Measurements from ENCODE around the gene USP12.
"Not testable (repeated sequence)": the region's sequence is repeated elsewhere in the genome, so short reads cannot be mapped to it uniquely, and the experiment has no call there.

Gene USP12

DNA sequence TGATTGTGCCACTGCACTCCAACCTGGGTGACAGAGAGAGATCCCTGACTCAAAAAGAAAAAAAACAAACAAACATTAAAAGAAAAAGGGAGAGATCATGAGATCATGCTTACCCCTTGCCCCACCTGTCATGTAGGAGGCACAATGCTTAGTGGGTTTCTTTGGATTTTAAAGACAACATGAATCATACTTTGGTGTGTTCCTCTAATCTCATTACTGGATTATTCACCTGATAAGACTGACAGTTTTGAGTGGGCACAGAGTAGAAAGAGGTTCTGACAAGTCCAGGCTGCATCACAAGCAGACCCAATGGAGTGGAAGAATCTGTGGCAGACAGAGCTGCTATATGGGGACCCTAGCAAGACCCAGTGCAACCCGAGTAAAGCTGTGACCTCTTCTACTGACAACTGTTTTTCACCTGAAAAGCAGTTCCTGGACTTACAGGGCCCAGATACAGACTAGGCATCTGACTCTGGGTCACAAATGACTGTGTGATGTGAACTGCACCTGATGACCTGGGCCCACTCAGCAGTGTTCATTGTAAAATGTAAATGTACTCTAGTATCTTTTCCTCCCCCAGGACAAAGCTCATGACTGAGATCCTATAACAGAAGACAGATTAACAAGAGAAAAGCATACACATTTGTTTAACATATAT is 28.9 kb upstream of the USP12 start:
- Histone ChIP-seq H3K4me1 (ENCODE audit: control insufficient read depth, insufficient read depth, low read length) (peaks cover 6% of the 10 kb centered on the region), H3K27ac (ENCODE audit: low read depth, low read length) (no peak overlapping the region), H3K36me3 (ENCODE audit: control insufficient read depth, insufficient read depth, low read length) (no peaks in the 10 kb centered on the region), H3K9me3 (ENCODE audit: control insufficient read depth, insufficient read depth, low read length) (no peaks in the 10 kb centered on the region), H3K27me3 (ENCODE audit: control insufficient read depth, insufficient read depth, low read length) (no peaks in the 10 kb centered on the region), H3K4me3 (ENCODE audit: low read depth, low read length) (no peak overlapping the region), H3K9ac (ENCODE audit: low read depth, low read length) (no peak overlapping the region)

DNA sequence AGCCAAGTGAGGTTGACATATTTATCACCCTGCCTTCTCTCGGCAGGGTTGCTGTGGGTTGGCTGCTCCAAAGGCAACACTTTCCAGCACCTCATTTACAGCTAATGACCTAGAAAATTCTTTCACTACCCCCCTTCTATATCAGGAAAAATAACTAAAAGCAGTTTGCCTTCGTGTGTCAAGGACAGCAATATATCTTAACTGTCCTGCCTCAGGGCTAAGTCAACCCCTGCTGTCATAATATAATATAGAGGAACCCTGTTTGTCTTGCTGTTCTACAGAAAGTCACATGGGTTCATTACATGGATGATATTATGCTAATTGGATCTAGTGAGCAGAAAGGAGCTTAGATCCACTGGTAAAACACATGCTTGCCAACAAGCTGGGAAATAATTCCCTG is 28.1 kb upstream of the USP12 start:
- H3K9ac ChIP-seq (ENCODE audit: low read depth, low read length), result no peak overlapping the region
- H3K4me1 ChIP-seq (ENCODE audit: control insufficient read depth, insufficient read depth, low read length), result peaks cover 13% of the 10 kb centered on the region
- no peak overlapping the region for H3K27ac ChIP-seq (ENCODE audit: low read depth, low read length)
- H3K4me3 ChIP-seq (ENCODE audit: low read depth, low read length), result no peak overlapping the region
- H3K27me3 ChIP-seq (ENCODE audit: control insufficient read depth, insufficient read depth, low read length), result no peaks in the 10 kb centered on the region
- H3K36me3 ChIP-seq (ENCODE audit: control insufficient read depth, insufficient read depth, low read length), result no peaks in the 10 kb centered on the region
- H3K9me3 ChIP-seq (ENCODE audit: control insufficient read depth, insufficient read depth, low read length), result no peaks in the 10 kb centered on the region

- Histone ChIP-seq H3K9me3 (ENCODE audit: control insufficient read depth, insufficient read depth, low read length) (no peaks in the 10 kb centered on the region), H3K27ac (ENCODE audit: low read depth, low read length) (no peak overlapping the region), H3K36me3 (ENCODE audit: control insufficient read depth, insufficient read depth, low read length) (no peaks in the 10 kb centered on the region), H3K27me3 (ENCODE audit: control insufficient read depth, insufficient read depth, low read length) (no peaks in the 10 kb centered on the region), H3K4me1 (ENCODE audit: control insufficient read depth, insufficient read depth, low read length) (peaks cover 15% of the 10 kb centered on the region), H3K4me3 (ENCODE audit: low read depth, low read length) (no peak overlapping the region), H3K9ac (ENCODE audit: low read depth, low read length) (no peak overlapping the region)
Measured at GRCh38 chr13:27199211-27199610, 27.6 kb upstream of the USP12 start.

GRCh38 chr13:27194895-27195764 is 23.5 kb upstream of the USP12 start:
- H3K36me3 ChIP-seq (ENCODE audit: control insufficient read depth, insufficient read depth, low read length), result no peaks in the 10 kb centered on the region
- H3K4me3 ChIP-seq (ENCODE audit: low read depth, low read length), result no peak overlapping the region
- H3K9me3 ChIP-seq (ENCODE audit: control insufficient read depth, insufficient read depth, low read length), result no peaks in the 10 kb centered on the region
- H3K9ac ChIP-seq (ENCODE audit: low read depth, low read length), result no peak overlapping the region
- H3K27me3 ChIP-seq (ENCODE audit: control insufficient read depth, insufficient read depth, low read length), result no peaks in the 10 kb centered on the region
- peak overlapping the region; percentile 85 for H3K27ac ChIP-seq (ENCODE audit: low read depth, low read length)
- H3K4me1 ChIP-seq (ENCODE audit: control insufficient read depth, insufficient read depth, low read length), result peaks cover 17% of the 10 kb centered on the region

DNA sequence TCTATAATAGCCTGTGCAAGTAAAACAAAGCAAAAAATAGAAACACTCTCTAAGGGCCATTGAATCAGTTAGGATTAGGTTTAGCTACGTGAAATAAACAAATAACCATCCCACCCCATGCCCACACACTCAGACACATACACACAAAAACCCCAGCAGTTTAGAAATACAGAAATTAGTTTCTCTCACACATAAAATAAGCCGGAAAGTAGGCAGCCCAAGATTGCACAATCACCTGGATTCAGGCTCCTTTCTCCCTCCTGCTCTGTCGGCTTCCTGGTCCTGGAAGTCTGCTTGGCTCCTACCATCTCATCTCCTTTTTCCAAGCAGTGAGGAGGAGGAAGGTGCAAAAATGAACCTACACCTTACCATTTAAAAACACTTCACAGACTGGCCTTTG is 22.6 kb upstream of the USP12 start:
- no peak overlapping the region for H3K9ac ChIP-seq (ENCODE audit: low read depth, low read length)
- peak overlapping the region; percentile 85 for H3K27ac ChIP-seq (ENCODE audit: low read depth, low read length)
- no peaks in the 10 kb centered on the region for H3K9me3 ChIP-seq (ENCODE audit: control insufficient read depth, insufficient read depth, low read length)
- peaks cover 17% of the 10 kb centered on the region for H3K4me1 ChIP-seq (ENCODE audit: control insufficient read depth, insufficient read depth, low read length)
- no peaks in the 10 kb centered on the region for H3K36me3 ChIP-seq (ENCODE audit: control insufficient read depth, insufficient read depth, low read length)
- H3K4me3 ChIP-seq (ENCODE audit: low read depth, low read length), result no peak overlapping the region
- no peaks in the 10 kb centered on the region for H3K27me3 ChIP-seq (ENCODE audit: control insufficient read depth, insufficient read depth, low read length)

DNA sequence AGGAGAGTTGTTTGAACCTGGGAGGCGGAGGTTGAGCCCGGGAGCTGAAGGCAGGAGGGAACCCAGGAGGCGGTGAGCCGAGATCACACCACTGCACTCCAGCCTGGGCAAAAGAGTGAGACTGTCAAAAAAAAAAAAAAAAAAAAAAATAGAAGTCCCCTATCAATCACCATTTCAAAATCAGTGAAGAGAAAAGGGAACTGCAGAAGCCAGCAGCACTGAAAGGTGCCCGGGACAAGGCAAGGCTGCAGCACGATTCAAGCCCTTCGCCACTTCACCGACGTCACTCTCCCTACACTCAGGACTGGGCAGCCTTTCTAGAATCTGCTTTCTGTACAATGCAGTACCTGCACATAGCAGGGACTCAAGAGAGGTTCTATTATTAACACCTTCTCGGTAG is 21.9 kb upstream of the USP12 start:
- H3K4me3 ChIP-seq (ENCODE audit: low read depth, low read length), result no peak overlapping the region
- peaks cover 17% of the 10 kb centered on the region for H3K4me1 ChIP-seq (ENCODE audit: control insufficient read depth, insufficient read depth, low read length)
- no peaks in the 10 kb centered on the region for H3K27me3 ChIP-seq (ENCODE audit: control insufficient read depth, insufficient read depth, low read length)
- no peak overlapping the region for H3K9ac ChIP-seq (ENCODE audit: low read depth, low read length)
- H3K9me3 ChIP-seq (ENCODE audit: control insufficient read depth, insufficient read depth, low read length), result no peaks in the 10 kb centered on the region
- no peak overlapping the region for H3K27ac ChIP-seq (ENCODE audit: low read depth, low read length)
- no peaks in the 10 kb centered on the region for H3K36me3 ChIP-seq (ENCODE audit: control insufficient read depth, insufficient read depth, low read length)

DNA sequence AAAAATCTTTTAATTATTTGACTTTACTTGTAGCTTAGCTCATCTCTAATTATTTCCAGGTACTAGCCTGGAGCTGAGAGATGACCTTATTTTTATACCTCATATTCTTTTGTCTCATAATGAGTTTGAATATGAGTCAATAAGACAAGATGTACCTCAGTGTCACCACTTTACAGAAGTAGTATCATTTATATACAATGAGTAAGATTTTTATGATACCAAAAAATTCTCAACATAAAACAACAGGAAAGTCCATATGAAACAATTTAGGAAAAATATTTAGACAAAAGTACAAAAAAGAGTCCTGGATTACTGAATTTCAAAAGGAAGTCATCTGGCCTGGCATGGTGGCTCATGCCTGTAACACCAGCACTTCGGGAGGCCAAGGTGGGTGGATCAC is 21.4 kb upstream of the USP12 start:
- peaks cover 17% of the 10 kb centered on the region for H3K4me1 ChIP-seq (ENCODE audit: control insufficient read depth, insufficient read depth, low read length)
- no peak overlapping the region for H3K27ac ChIP-seq (ENCODE audit: low read depth, low read length)
- no peak overlapping the region for H3K9ac ChIP-seq (ENCODE audit: low read depth, low read length)
- no peak overlapping the region for H3K4me3 ChIP-seq (ENCODE audit: low read depth, low read length)
- no peaks in the 10 kb centered on the region for H3K27me3 ChIP-seq (ENCODE audit: control insufficient read depth, insufficient read depth, low read length)
- no peaks in the 10 kb centered on the region for H3K36me3 ChIP-seq (ENCODE audit: control insufficient read depth, insufficient read depth, low read length)
- H3K9me3 ChIP-seq (ENCODE audit: control insufficient read depth, insufficient read depth, low read length), result no peaks in the 10 kb centered on the region

- H3K27me3 ChIP-seq (ENCODE audit: control insufficient read depth, insufficient read depth, low read length); H3K27ac ChIP-seq (ENCODE audit: low read depth, low read length); H3K9me3 ChIP-seq (ENCODE audit: control insufficient read depth, insufficient read depth, low read length); H3K36me3 ChIP-seq (ENCODE audit: control insufficient read depth, insufficient read depth, low read length); H3K9ac ChIP-seq (ENCODE audit: low read depth, low read length); H3K4me3 ChIP-seq (ENCODE audit: low read depth, low read length): not testable (repeated sequence)
- peaks cover 17% of the 10 kb centered on the region for H3K4me1 ChIP-seq (ENCODE audit: control insufficient read depth, insufficient read depth, low read length)
Measured at GRCh38 chr13:27192367-27192766, 20.8 kb upstream of the USP12 start.

DNA sequence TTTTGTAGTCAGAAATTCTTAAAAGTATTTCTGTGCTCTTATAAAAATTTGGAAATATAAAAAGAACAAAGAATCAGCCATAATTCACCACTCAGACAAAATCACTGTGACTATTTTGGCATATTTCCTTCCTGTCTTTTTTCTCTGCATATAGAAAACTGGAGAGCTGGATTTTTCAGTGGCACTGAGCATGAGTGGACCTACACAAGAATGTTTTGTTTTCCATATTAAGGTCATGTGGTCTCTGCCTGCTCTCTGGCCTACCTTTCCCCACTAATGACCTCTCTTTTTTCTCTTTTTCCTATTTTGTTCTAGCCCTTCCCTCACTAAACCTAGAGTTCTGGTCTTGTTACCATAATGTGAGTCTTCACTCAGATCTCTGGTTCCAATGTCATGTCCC is 17.6 kb upstream of the USP12 start:
- H3K9me3 ChIP-seq (ENCODE audit: control insufficient read depth, insufficient read depth, low read length), result no peaks in the 10 kb centered on the region
- no peak overlapping the region for H3K4me3 ChIP-seq (ENCODE audit: low read depth, low read length)
- peaks cover 5% of the 10 kb centered on the region; the same call in 1 of the 2 replicates for H3K4me1 ChIP-seq (ENCODE audit: control insufficient read depth, insufficient read depth, low read length)
- no peaks in the 10 kb centered on the region for H3K36me3 ChIP-seq (ENCODE audit: control insufficient read depth, insufficient read depth, low read length)
- H3K27me3 ChIP-seq (ENCODE audit: control insufficient read depth, insufficient read depth, low read length), result no peaks in the 10 kb centered on the region
- no peak overlapping the region for H3K9ac ChIP-seq (ENCODE audit: low read depth, low read length)
- no peak overlapping the region for H3K27ac ChIP-seq (ENCODE audit: low read depth, low read length)

DNA sequence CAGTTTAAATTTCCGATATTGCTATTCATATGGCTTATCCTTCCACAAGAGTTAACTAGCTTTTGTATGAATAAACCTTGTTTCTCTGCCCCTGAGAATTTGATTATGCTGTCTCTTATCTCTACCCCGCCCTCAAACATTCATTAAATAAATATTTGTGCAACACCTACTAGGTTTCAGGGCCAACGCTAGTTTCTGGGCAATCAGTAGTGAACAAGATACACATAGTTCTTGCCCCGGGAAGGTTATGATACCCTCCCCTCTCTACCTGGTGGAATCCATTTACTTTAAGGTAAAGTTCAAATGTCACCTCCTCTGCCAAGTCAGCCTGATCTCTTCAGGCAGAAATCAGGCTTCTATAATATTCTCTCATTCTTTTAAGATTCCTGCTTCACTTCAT is 16.6 kb upstream of the USP12 start:
- Histone ChIP-seq H3K4me3 (ENCODE audit: low read depth, low read length) (no peak overlapping the region), H3K4me1 (ENCODE audit: control insufficient read depth, insufficient read depth, low read length) (no peaks in the 10 kb centered on the region), H3K36me3 (ENCODE audit: control insufficient read depth, insufficient read depth, low read length) (no peaks in the 10 kb centered on the region), H3K27me3 (ENCODE audit: control insufficient read depth, insufficient read depth, low read length) (no peaks in the 10 kb centered on the region), H3K27ac (ENCODE audit: low read depth, low read length) (no peak overlapping the region), H3K9me3 (ENCODE audit: control insufficient read depth, insufficient read depth, low read length) (no peaks in the 10 kb centered on the region), H3K9ac (ENCODE audit: low read depth, low read length) (no peak overlapping the region)

DNA sequence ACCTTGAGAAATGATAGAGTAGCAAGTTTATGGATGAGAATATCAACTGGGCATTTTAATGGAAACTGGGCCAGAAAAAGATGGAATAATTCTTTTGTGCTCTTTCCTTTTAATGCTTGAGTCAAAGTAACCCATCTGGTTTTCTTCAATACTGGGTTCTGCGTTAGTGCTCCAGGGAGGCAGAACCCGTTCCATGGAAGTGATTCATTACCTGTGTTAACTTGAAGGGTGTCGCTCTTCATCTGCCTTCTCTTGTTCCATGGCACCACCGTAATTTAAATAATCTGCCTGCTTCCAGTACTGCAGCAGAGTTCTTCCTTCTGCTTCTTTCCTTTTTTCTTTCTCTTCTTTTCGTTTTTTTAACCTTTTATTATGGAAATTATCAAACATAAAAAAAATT is 14.7 kb upstream of the USP12 start:
- no peak overlapping the region for H3K27ac ChIP-seq (ENCODE audit: low read depth, low read length)
- H3K27me3 ChIP-seq (ENCODE audit: control insufficient read depth, insufficient read depth, low read length), result no peaks in the 10 kb centered on the region
- H3K4me1 ChIP-seq (ENCODE audit: control insufficient read depth, insufficient read depth, low read length), result no peaks in the 10 kb centered on the region
- H3K36me3 ChIP-seq (ENCODE audit: control insufficient read depth, insufficient read depth, low read length), result no peaks in the 10 kb centered on the region
- no peak overlapping the region for H3K9ac ChIP-seq (ENCODE audit: low read depth, low read length)
- no peak overlapping the region for H3K4me3 ChIP-seq (ENCODE audit: low read depth, low read length)
- H3K9me3 ChIP-seq (ENCODE audit: control insufficient read depth, insufficient read depth, low read length), result no peaks in the 10 kb centered on the region
